ENCODE measurements around the gene SDK2.

DNA sequence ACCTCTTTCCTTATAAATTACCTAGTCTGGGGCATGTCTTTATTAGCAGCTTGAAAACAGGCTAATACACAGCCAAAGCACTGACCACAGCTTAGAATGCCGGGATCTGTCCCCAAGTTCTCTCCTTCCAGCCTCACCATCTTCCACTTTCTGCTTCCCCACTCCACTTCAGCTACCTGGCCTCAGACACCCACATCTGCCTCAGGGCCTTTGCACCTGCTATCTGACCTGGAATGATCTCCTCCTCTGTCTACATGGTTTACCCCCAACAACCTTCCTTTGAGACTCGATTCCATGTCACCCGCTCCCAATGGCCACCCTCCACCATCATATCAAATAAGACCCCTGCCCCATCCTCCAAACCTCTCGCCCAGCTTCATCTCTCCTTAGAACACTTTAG is 179.8 kb downstream of the SDK2 start:
- TF ChIP-seq, protein P1, sequence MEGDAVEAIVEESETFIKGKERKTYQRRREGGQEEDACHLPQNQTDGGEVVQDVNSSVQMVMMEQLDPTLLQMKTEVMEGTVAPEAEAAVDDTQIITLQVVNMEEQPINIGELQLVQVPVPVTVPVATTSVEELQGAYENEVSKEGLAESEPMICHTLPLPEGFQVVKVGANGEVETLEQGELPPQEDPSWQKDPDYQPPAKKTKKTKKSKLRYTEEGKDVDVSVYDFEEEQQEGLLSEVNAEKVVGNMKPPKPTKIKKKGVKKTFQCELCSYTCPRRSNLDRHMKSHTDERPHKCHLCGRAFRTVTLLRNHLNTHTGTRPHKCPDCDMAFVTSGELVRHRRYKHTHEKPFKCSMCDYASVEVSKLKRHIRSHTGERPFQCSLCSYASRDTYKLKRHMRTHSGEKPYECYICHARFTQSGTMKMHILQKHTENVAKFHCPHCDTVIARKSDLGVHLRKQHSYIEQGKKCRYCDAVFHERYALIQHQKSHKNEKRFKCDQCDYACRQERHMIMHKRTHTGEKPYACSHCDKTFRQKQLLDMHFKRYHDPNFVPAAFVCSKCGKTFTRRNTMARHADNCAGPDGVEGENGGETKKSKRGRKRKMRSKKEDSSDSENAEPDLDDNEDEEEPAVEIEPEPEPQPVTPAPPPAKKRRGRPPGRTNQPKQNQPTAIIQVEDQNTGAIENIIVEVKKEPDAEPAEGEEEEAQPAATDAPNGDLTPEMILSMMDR (conservative IDR thresholded peaks at IDR 0.05 in 1 of 2, IDR thresholded peaks at IDR 0.05 in 1 of 2; ENCODE audit: extremely low read depth in 1 of 2, insufficient read depth in 1 of 2, low read depth in 1 of 2, low read length in 2 of 2) = no peak
- TF ChIP-seq EZH2 (IDR thresholded peaks at IDR 0.05; ENCODE audit: borderline replicate concordance, low read length) = no peak
